ENCODE measurements around the gene GRM7. TPM values are rescaled to one million over a fixed set of nuclear protein-coding genes. Genes with fewer than 3 reads are reported as not detected.
"Not testable (repeated sequence)": the region's sequence is repeated elsewhere in the genome, so short reads cannot be mapped to it uniquely, and the experiment has no call there.

Gene GRM7
- total and polyA plus RNA-seq, 4 experiments from 2014 or later = not detected

GRCh38 chr3:6915898-6916297 is 55.0 kb downstream of the GRM7 start:
- Histone ChIP-seq H3K9me3 (ENCODE audit: control insufficient read depth in 1 of 2, low read length in 2 of 2) (no peaks in the 10 kb centered on the region), H3K27ac (ENCODE audit: low read depth, low read length) (no peak overlapping the region), H3K36me3 (ENCODE audit: insufficient read depth, low read length) (no peaks in the 10 kb centered on the region), H3K4me3 (ENCODE audit: low read length in 2 of 2) (no peak overlapping the region), H3K27me3 (ENCODE audit: insufficient read depth, low read length) (no peaks in the 10 kb centered on the region), H3K4me1 (ENCODE audit: insufficient read depth, low read length) (no peaks in the 10 kb centered on the region)
- H3K4me1 Mint-ChIP-seq = no peaks in the 10 kb centered on the region
- no peaks in the 10 kb centered on the region for H3K36me3 Mint-ChIP-seq
- no peak overlapping the region for H3K4me3 Mint-ChIP-seq
- intact Hi-C loops (cut with micrococcal nuclease) = no loop called here
- CTCF ChIA-PET (ENCODE audit: partially characterized antibody) = no interaction called here
- DNase-seq = no peak
- no peak overlapping the region for H3K27ac Mint-ChIP-seq
- POLR2A ChIA-PET (ENCODE audit: partially characterized antibody) = no interaction called here
- no peaks in the 10 kb centered on the region for H3K27me3 Mint-ChIP-seq
- H3K9me3 Mint-ChIP-seq = peaks cover 0 to 11% (median 2%) of the 10 kb centered on the region in 8 donors

- H3K36me3 Mint-ChIP-seq = no peaks in the 10 kb centered on the region
Measured at GRCh38 chr3:6921066-6921465, 60.2 kb downstream of the GRM7 start.

GRCh38 chr3:6921876-6922275 is 61.0 kb downstream of the GRM7 start:
- CTCF ChIA-PET (ENCODE audit: partially characterized antibody) = interaction anchor here (1.0 kb wide), 1 partner anchor 21 kb away, joined by 3 read pairs; no protein-coding TSS in a partner anchor
- POLR2A ChIA-PET (ENCODE audit: partially characterized antibody) = no interaction called here
- Histone ChIP-seq H3K36me3 (ENCODE audit: insufficient read depth, low read length) (no peaks in the 10 kb centered on the region), H3K27ac (ENCODE audit: low read depth, low read length) (no peak overlapping the region), H3K9me3 (ENCODE audit: control insufficient read depth in 1 of 2, low read length in 2 of 2) (no peaks in the 10 kb centered on the region), H3K4me3 (ENCODE audit: low read length in 2 of 2) (no peak overlapping the region), H3K4me1 (ENCODE audit: insufficient read depth, low read length) (no peaks in the 10 kb centered on the region), H3K27me3 (ENCODE audit: insufficient read depth, low read length) (no peaks in the 10 kb centered on the region)
- no peaks in the 10 kb centered on the region for H3K36me3 Mint-ChIP-seq
- DNase-seq = no peak
- peaks cover 0 to 10% (median 1%) of the 10 kb centered on the region in 8 donors for H3K9me3 Mint-ChIP-seq
- intact Hi-C loops (cut with micrococcal nuclease) = no loop called here
- no peaks in the 10 kb centered on the region for H3K4me1 Mint-ChIP-seq
- H3K27ac Mint-ChIP-seq = no peak overlapping the region
- no peaks in the 10 kb centered on the region for H3K27me3 Mint-ChIP-seq
- H3K4me3 Mint-ChIP-seq = no peak overlapping the region

More at GRCh38 chr3:6921066-6921465, 60.2 kb downstream of the GRM7 start:
- Mint-ChIP-seq H3K4me3 (no peak overlapping the region), H3K27ac (no peak overlapping the region), H3K27me3 (no peaks in the 10 kb centered on the region), H3K9me3 (peaks cover 0 to 10% (median 1%) of the 10 kb centered on the region in 8 donors), H3K4me1 (no peaks in the 10 kb centered on the region)
- Histone ChIP-seq H3K36me3 (ENCODE audit: insufficient read depth, low read length) (no peaks in the 10 kb centered on the region), H3K4me1 (ENCODE audit: insufficient read depth, low read length) (no peaks in the 10 kb centered on the region), H3K4me3 (ENCODE audit: low read length in 2 of 2) (no peak overlapping the region), H3K9me3 (ENCODE audit: control insufficient read depth in 1 of 2, low read length in 2 of 2) (no peaks in the 10 kb centered on the region), H3K27ac (ENCODE audit: low read depth, low read length) (no peak overlapping the region), H3K27me3 (ENCODE audit: insufficient read depth, low read length) (no peaks in the 10 kb centered on the region)
- DNase-seq = no peak
- intact Hi-C loops (cut with micrococcal nuclease) = no loop called here
- CTCF ChIA-PET (ENCODE audit: partially characterized antibody) = no interaction called here
- POLR2A ChIA-PET (ENCODE audit: partially characterized antibody) = no interaction called here

GRCh38 chr3:6928064-6928463 is 67.1 kb downstream of the GRM7 start:
- H3K9me3 Mint-ChIP-seq = peaks cover 0 to 3% (median 0%) of the 10 kb centered on the region in 8 donors
- CTCF ChIA-PET (ENCODE audit: partially characterized antibody) = no interaction called here
- no peaks in the 10 kb centered on the region for H3K27me3 Mint-ChIP-seq
- H3K27ac Mint-ChIP-seq = no peak overlapping the region
- no peaks in the 10 kb centered on the region for H3K36me3 Mint-ChIP-seq
- Histone ChIP-seq H3K9me3 (ENCODE audit: control insufficient read depth in 1 of 2, low read length in 2 of 2) (no peaks in the 10 kb centered on the region), H3K4me1 (ENCODE audit: insufficient read depth, low read length) (no peaks in the 10 kb centered on the region), H3K4me3 (ENCODE audit: low read length in 2 of 2) (no peak overlapping the region), H3K27me3 (ENCODE audit: insufficient read depth, low read length) (no peaks in the 10 kb centered on the region), H3K27ac (ENCODE audit: low read depth, low read length) (no peak overlapping the region), H3K36me3 (ENCODE audit: insufficient read depth, low read length) (no peaks in the 10 kb centered on the region)
- POLR2A ChIA-PET (ENCODE audit: partially characterized antibody) = no interaction called here
- DNase-seq = no peak
- intact Hi-C loops (cut with micrococcal nuclease) = no loop called here
- H3K4me3 Mint-ChIP-seq = no peak overlapping the region
- H3K4me1 Mint-ChIP-seq = no peaks in the 10 kb centered on the region

GRCh38 chr3:6929918-6930317 is 69.0 kb downstream of the GRM7 start:
- no peak for DNase-seq
- Mint-ChIP-seq H3K9me3 (peaks cover 0 to 6% (median 3%) of the 10 kb centered on the region in 8 donors), H3K4me3 (no peak overlapping the region), H3K4me1 (no peaks in the 10 kb centered on the region), H3K27me3 (no peaks in the 10 kb centered on the region), H3K36me3 (no peaks in the 10 kb centered on the region), H3K27ac (no peak overlapping the region)
- POLR2A ChIA-PET (ENCODE audit: partially characterized antibody) = no interaction called here
- Histone ChIP-seq H3K27me3 (ENCODE audit: insufficient read depth, low read length) (no peaks in the 10 kb centered on the region), H3K4me3 (ENCODE audit: low read length in 2 of 2) (no peak overlapping the region), H3K27ac (ENCODE audit: low read depth, low read length) (no peak overlapping the region), H3K36me3 (ENCODE audit: insufficient read depth, low read length) (no peaks in the 10 kb centered on the region), H3K9me3 (ENCODE audit: control insufficient read depth in 1 of 2, low read length in 2 of 2) (no peaks in the 10 kb centered on the region), H3K4me1 (ENCODE audit: insufficient read depth, low read length) (no peaks in the 10 kb centered on the region)
- intact Hi-C loops (cut with micrococcal nuclease) = no loop called here
- CTCF ChIA-PET (ENCODE audit: partially characterized antibody) = no interaction called here

GRCh38 chr3:6935418-6935817 is 74.5 kb downstream of the GRM7 start:
- H3K27me3 ChIP-seq (ENCODE audit: insufficient read depth, low read length); H3K4me1 ChIP-seq (ENCODE audit: insufficient read depth, low read length); POLR2A ChIA-PET (ENCODE audit: partially characterized antibody); H3K4me3 ChIP-seq (ENCODE audit: low read length in 2 of 2); CTCF ChIA-PET (ENCODE audit: partially characterized antibody); H3K36me3 ChIP-seq (ENCODE audit: insufficient read depth, low read length); intact Hi-C loops (cut with micrococcal nuclease); H3K36me3 Mint-ChIP-seq; H3K27me3 Mint-ChIP-seq; H3K27ac Mint-ChIP-seq; H3K27ac ChIP-seq (ENCODE audit: low read depth, low read length); H3K9me3 ChIP-seq (ENCODE audit: control insufficient read depth in 1 of 2, low read length in 2 of 2); DNase-seq; H3K4me3 Mint-ChIP-seq; H3K4me1 Mint-ChIP-seq: not testable (repeated sequence)
- H3K9me3 Mint-ChIP-seq = peaks cover 2 to 16% (median 4%) of the 10 kb centered on the region in 8 donors

- POLR2A ChIA-PET (ENCODE audit: partially characterized antibody) = no interaction called here
- CTCF ChIA-PET (ENCODE audit: partially characterized antibody) = no interaction called here
- H3K4me1 Mint-ChIP-seq = no peaks in the 10 kb centered on the region
- no peak for DNase-seq
- H3K27ac Mint-ChIP-seq = no peak overlapping the region
- intact Hi-C loops (cut with micrococcal nuclease) = no loop called here
- no peaks in the 10 kb centered on the region for H3K36me3 ChIP-seq (ENCODE audit: insufficient read depth, low read length)
- H3K4me3 Mint-ChIP-seq = no peak overlapping the region
- peaks cover 2 to 20% (median 4%) of the 10 kb centered on the region in 8 donors for H3K9me3 Mint-ChIP-seq
- H3K4me3 ChIP-seq (ENCODE audit: low read length in 2 of 2) = no peak overlapping the region
- H3K27me3 ChIP-seq (ENCODE audit: insufficient read depth, low read length) = no peaks in the 10 kb centered on the region
- H3K27me3 Mint-ChIP-seq = no peaks in the 10 kb centered on the region
- no peaks in the 10 kb centered on the region for H3K36me3 Mint-ChIP-seq
- no peaks in the 10 kb centered on the region for H3K4me1 ChIP-seq (ENCODE audit: insufficient read depth, low read length)
- H3K9me3 ChIP-seq (ENCODE audit: control insufficient read depth in 1 of 2, low read length in 2 of 2) = no peaks in the 10 kb centered on the region
- no peak overlapping the region for H3K27ac ChIP-seq (ENCODE audit: low read depth, low read length)
Measured at GRCh38 chr3:6935970-6936369, 75.1 kb downstream of the GRM7 start.

- no peak overlapping the region for H3K27ac ChIP-seq (ENCODE audit: low read depth, low read length)
- no peaks in the 10 kb centered on the region for H3K9me3 ChIP-seq (ENCODE audit: control insufficient read depth in 1 of 2, low read length in 2 of 2)
- Mint-ChIP-seq H3K27me3 (no peaks in the 10 kb centered on the region), H3K4me3 (no peak overlapping the region), H3K9me3 (peaks cover 0 to 10% (median under 1%) of the 10 kb centered on the region in 8 donors), H3K27ac (no peak overlapping the region), H3K4me1 (no peaks in the 10 kb centered on the region), H3K36me3 (no peaks in the 10 kb centered on the region)
- intact Hi-C loops (cut with micrococcal nuclease) = no loop called here
- POLR2A ChIA-PET (ENCODE audit: partially characterized antibody) = no interaction called here
- H3K36me3 ChIP-seq (ENCODE audit: insufficient read depth, low read length) = no peaks in the 10 kb centered on the region
- no peak for DNase-seq
- CTCF ChIA-PET (ENCODE audit: partially characterized antibody) = no interaction called here
- H3K4me3 ChIP-seq (ENCODE audit: low read length in 2 of 2) = no peak overlapping the region
- H3K27me3 ChIP-seq (ENCODE audit: insufficient read depth, low read length) = no peaks in the 10 kb centered on the region
- no peaks in the 10 kb centered on the region for H3K4me1 ChIP-seq (ENCODE audit: insufficient read depth, low read length)
Measured at GRCh38 chr3:6962801-6963200, 101.9 kb downstream of the GRM7 start.

All from CD4-positive, alpha-beta memory T cell (primary cell).